HEK293T (cell line): ENCODE measurements around the gene CYP4F8.

Experiments
- ARNT ChIP-seq: fragments of 450-650 bp; IDR thresholded peaks from 2 replicates; pipeline ENCODE4 v1.6.1; 2017; ENCODE audit warnings: mild to moderate bottlenecking
- BHLHE40 ChIP-seq: fragments of 450-650 bp; IDR thresholded peaks from 2 replicates; pipeline ENCODE4 v1.6.1; 2016; ENCODE audit warnings: mild to moderate bottlenecking, moderate library complexity, borderline replicate concordance
- CTBP1 ChIP-seq: fragments of 450-650 bp; IDR thresholded peaks from 2 replicates; pipeline ENCODE4 v1.6.1; 2016; ENCODE audit warnings: borderline replicate concordance
- ELF4 ChIP-seq: fragments of 450-650 bp; IDR thresholded peaks from 2 replicates; pipeline ENCODE4 v1.6.1; 2017; ENCODE audit warnings: antibody characterized with exemption
- FOXM1 ChIP-seq: fragments of 450-650 bp; IDR thresholded peaks from 2 replicates; pipeline ENCODE4 v1.6.1; 2017; ENCODE audit warnings: mild to moderate bottlenecking, borderline replicate concordance
- L3MBTL2 ChIP-seq: fragments of 450-650 bp; conservative IDR thresholded peaks from 2 replicates; pipeline ENCODE4 v1.6.1; 2016; ENCODE audit warnings: mild to moderate bottlenecking
- LEF1 ChIP-seq: fragments of 450-650 bp; IDR thresholded peaks from 2 replicates; pipeline ENCODE4 v1.6.1; 2017; ENCODE audit warnings: mild to moderate bottlenecking, borderline replicate concordance
- PKNOX1 ChIP-seq: fragments of 450-650 bp; IDR thresholded peaks from 2 replicates; pipeline ENCODE4 v1.6.1; 2016
- SP1 ChIP-seq: fragments of 450-650 bp; IDR thresholded peaks from 2 replicates; pipeline ENCODE4 v1.6.1; 2017
- SUZ12 ChIP-seq: fragments of 450-650 bp; IDR thresholded peaks from 2 replicates; pipeline ENCODE4 v1.6.1; 2016; ENCODE audit warnings: mild to moderate bottlenecking
- TARDBP ChIP-seq: fragments of 450-650 bp; IDR thresholded peaks from 2 replicates; pipeline ENCODE4 v1.6.1; 2016
- ZNF384 ChIP-seq: fragments of 450-650 bp; IDR thresholded peaks from 2 replicates; pipeline ENCODE4 v1.6.1; 2016

GRCh38 chr19:15640904-15641597 is 26.0 kb downstream of the CYP4F8 start:
- no peak for TF ChIP-seq FOXM1
- TF ChIP-seq SP1, result no peak
- no peak for TF ChIP-seq TARDBP
- no peak for TF ChIP-seq L3MBTL2
- no peak for TF ChIP-seq SUZ12
- no peak for TF ChIP-seq PKNOX1
- no peak for TF ChIP-seq BHLHE40
- TF ChIP-seq ZNF384, result no peak
- no peak for TF ChIP-seq ELF4
- no peak for TF ChIP-seq LEF1
- no peak for TF ChIP-seq ARNT
- no peak for TF ChIP-seq CTBP1
